CD8-positive, alpha-beta memory T cell (primary cell): Measurements from ENCODE around the gene CDH26. TPM values are rescaled to one million over a fixed set of nuclear protein-coding genes. Genes with fewer than 3 reads are reported as not detected.
A peak's percentile ranks its signal among the peaks of the same experiment; 100 is the strongest.

ENCODE experiments used
- CTCF ChIA-PET: fragments of 350-600 bp; sonication (Branson Sonifier 250); formaldehyde crosslinking; loops from one replicate; lab custom pipeline; 2021; ENCODE audit warnings: antibody characterized with exemption; lab: Charles Lee
- POLR2A ChIA-PET: fragments of 350-600 bp; sonication (Branson Sonifier 250); formaldehyde crosslinking; loops from one replicate; lab custom pipeline; 2021; ENCODE audit warnings: antibody characterized with exemption; lab: Charles Lee
- DNase-seq, 5 donors: peaks; one replicate each; pipeline versions ENCODE4 v3.0.0 to v3.0.0-alpha.2; 2020 to 2022; ENCODE audit warnings: mixed read lengths in 1 of 5
- H3K27ac ChIP-seq: one replicate; pipeline ENCODE4 v1.7.0; 2013; ENCODE audit warnings: low read depth, mild to moderate bottlenecking, low read length, moderate library complexity
- H3K27me3 ChIP-seq: 2 replicates; pipeline ENCODE4 v1.7.0; 2013; ENCODE audit warnings: low read length, mild to moderate bottlenecking; ENCODE audit not compliant: insufficient read depth, poor library complexity, severe bottlenecking
- H3K36me3 ChIP-seq: 2 replicates; pipeline ENCODE4 v1.7.0; 2013; ENCODE audit warnings: mild to moderate bottlenecking, low read length, moderate library complexity; ENCODE audit not compliant: insufficient read depth
- H3K4me1 ChIP-seq: 2 replicates; pipeline ENCODE4 v1.7.0; 2013; ENCODE audit warnings: mild to moderate bottlenecking, low read length, moderate library complexity; ENCODE audit not compliant: insufficient read depth
- H3K4me3 ChIP-seq: 2 replicates; pipeline ENCODE4 v1.7.0; 2013; ENCODE audit warnings: mild to moderate bottlenecking, low read length
- H3K9me3 ChIP-seq: 2 replicates; pipeline ENCODE4 v1.7.0; 2013; ENCODE audit warnings: mild to moderate bottlenecking, low read length
- H3K27ac Mint-ChIP-seq, 8 donors: one replicate each; pipeline ENCODE4 v1.8.0; 2020 to 2021; ENCODE audit warnings: mixed read lengths in 8 of 8, mild to moderate bottlenecking in 6 of 8, inconsistent platforms in 3 of 8, moderate library complexity in 3 of 8
- H3K27me3 Mint-ChIP-seq, 2 donors: one replicate each; pipeline ENCODE4 v1.8.0; 2020 to 2021; ENCODE audit warnings: mixed read lengths in 2 of 2, mild to moderate bottlenecking in 1 of 2, moderate library complexity in 1 of 2
- H3K36me3 Mint-ChIP-seq, 3 donors: one replicate each; pipeline ENCODE4 v1.8.0; 2020 to 2021; ENCODE audit warnings: mixed read lengths in 3 of 3, inconsistent platforms in 1 of 3, mild to moderate bottlenecking in 1 of 3
- H3K4me1 Mint-ChIP-seq, 3 donors: one replicate each; pipeline ENCODE4 v1.8.0; 2020 to 2021; ENCODE audit warnings: mixed read lengths in 3 of 3, inconsistent platforms in 1 of 3, mild to moderate bottlenecking in 1 of 3
- H3K4me3 Mint-ChIP-seq, 7 donors: one replicate each; pipeline ENCODE4 v1.8.0; 2020 to 2021; ENCODE audit warnings: mixed read lengths in 7 of 7, mild to moderate bottlenecking in 6 of 7, moderate library complexity in 4 of 7, inconsistent platforms in 2 of 7
- H3K9me3 Mint-ChIP-seq, 5 donors: one replicate each; pipeline ENCODE4 v1.8.0; 2020 to 2022; ENCODE audit warnings: mixed read lengths in 5 of 5, mild to moderate bottlenecking in 3 of 5, moderate library complexity in 2 of 5, inconsistent platforms in 1 of 5
- polyA plus RNA-seq: library from polyadenylated mRNA; unstranded; fragments of 300-500 nt; fragmentation: Illumina TruSeq; gene quantifications from one replicate; pipeline ENCODE4 v1.2.3, GENCODE V29; 2021
- total RNA-seq, 2 experiments: library from RNA; stranded (reverse); gene quantifications; one replicate each; pipeline ENCODE4 v1.2.3, GENCODE V29; 2021

CDH26 gene
- total and polyA plus RNA-seq, 3 experiments from 2014 or later: 0.63 to 0.91 TPM; not detected in 1

DNA sequence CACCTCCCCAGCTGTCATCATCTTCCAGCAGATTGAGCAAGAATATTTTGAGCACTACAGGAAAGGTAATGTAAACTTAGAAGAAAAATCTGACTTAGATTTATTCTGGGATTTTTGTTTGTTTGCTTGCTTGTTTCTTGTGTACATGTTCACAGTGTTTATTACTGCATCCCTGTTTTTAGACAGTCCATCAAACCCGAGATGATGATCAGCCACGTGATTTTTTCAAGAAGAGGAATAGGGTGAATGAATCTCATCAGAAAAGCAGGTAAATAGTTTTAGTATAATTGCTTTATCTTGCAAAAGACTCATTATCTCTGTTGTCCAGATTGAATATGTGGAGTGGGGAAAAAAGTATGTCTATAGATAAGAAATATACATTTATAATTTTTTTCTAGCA lies 16.0 kb upstream of the CDH26 start:
- H3K36me3 Mint-ChIP-seq: peaks cover 0 to 55% (median 13%) of the 10 kb centered on the region in 3 donors
- no peak for DNase-seq
- Histone ChIP-seq H3K4me1 (peaks cover 30% of the 10 kb centered on the region), H3K9me3 (no peaks in the 10 kb centered on the region), H3K4me3 (no peak overlapping the region), H3K36me3 (peaks cover 17% of the 10 kb centered on the region), H3K27me3 (no peaks in the 10 kb centered on the region), H3K27ac (no peak overlapping the region)
- peaks cover 46 to 66% (median 50%) of the 10 kb centered on the region in 3 donors for H3K4me1 Mint-ChIP-seq
- H3K27ac Mint-ChIP-seq: peak overlapping the region in 3 of 8 donors; percentile 19 to 99 (median 54)
- ChIA-PET POLR2A (no interaction called here), CTCF (no interaction called here)
- no peaks in the 10 kb centered on the region for H3K9me3 Mint-ChIP-seq
- peak overlapping the region in 5 of 7 donors; percentile 20 to 74 (median 39) for H3K4me3 Mint-ChIP-seq
- no peaks in the 10 kb centered on the region for H3K27me3 Mint-ChIP-seq

DNA sequence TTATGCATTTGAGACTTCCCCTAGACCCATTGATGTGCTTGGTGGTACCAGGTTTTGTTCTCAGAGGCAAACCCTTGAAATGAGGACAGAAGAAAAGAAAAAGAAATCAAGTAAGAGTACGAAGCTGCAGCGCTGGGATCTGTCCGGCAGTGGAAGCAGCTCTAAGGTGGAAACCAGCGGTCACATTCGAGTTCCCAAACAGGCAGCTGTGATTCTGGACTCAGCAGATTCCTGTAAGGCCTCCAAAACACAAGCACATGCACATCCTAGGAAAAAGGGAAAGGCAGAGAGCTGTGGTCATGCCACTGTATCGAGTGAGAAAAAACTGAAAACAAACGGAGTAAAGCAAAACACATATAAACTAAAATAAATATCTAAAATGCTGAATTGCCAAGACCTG lies 13.5 kb upstream of the CDH26 start:
- H3K9me3 Mint-ChIP-seq: no peaks in the 10 kb centered on the region
- Histone ChIP-seq H3K4me1 (peaks cover 21% of the 10 kb centered on the region), H3K4me3 (no peak overlapping the region), H3K27me3 (no peaks in the 10 kb centered on the region), H3K27ac (no peak overlapping the region), H3K36me3 (peaks cover 17% of the 10 kb centered on the region), H3K9me3 (no peaks in the 10 kb centered on the region)
- H3K27ac Mint-ChIP-seq: peak overlapping the region in 2 of 8 donors; percentile 50 to 59
- peaks cover 42 to 62% (median 43%) of the 10 kb centered on the region in 3 donors for H3K4me1 Mint-ChIP-seq
- H3K4me3 Mint-ChIP-seq: no peak overlapping the region
- ChIA-PET POLR2A (no interaction called here), CTCF (interaction anchor here (7.9 kb wide), 1 partner anchor 10 kb away, joined by 49 read pairs; the partner anchor contains the start of gene SYCP2)
- no peak for DNase-seq
- H3K27me3 Mint-ChIP-seq: no peaks in the 10 kb centered on the region
- H3K36me3 Mint-ChIP-seq: peaks cover 0 to 53% (median 13%) of the 10 kb centered on the region in 3 donors

DNA sequence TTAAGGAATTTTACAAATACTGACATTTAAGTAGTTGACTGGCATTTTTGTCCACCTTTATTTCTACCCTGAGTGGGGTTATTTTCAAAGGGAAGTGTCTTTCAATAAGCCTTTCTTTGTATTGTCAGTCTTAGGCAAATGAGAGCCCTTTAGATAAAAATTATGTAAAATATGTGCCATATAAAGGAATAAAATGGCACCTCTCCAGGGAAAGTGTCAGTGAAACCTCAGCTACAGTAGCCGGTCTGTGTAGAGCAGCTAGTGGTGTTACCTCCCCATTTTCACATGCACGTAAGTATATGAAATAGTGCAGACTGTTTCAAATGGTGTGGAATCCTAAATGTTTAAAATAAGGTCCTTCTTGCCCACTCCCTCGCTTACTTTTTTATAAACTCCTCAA lies 13.0 kb upstream of the CDH26 start:
- H3K4me3 ChIP-seq: no peak overlapping the region
- no peaks in the 10 kb centered on the region for H3K9me3 Mint-ChIP-seq
- no peaks in the 10 kb centered on the region for H3K9me3 ChIP-seq
- H3K36me3 Mint-ChIP-seq: peaks cover 0 to 50% (median 13%) of the 10 kb centered on the region in 3 donors
- peaks cover 21% of the 10 kb centered on the region for H3K4me1 ChIP-seq
- DNase-seq: no peak
- H3K27ac ChIP-seq: no peak overlapping the region
- H3K4me3 Mint-ChIP-seq: no peak overlapping the region
- CTCF ChIA-PET: interaction anchor here (7.9 kb wide), 1 partner anchor 10 kb away, joined by 49 read pairs; the partner anchor contains the start of gene SYCP2
- no peaks in the 10 kb centered on the region for H3K27me3 Mint-ChIP-seq
- POLR2A ChIA-PET: no interaction called here
- H3K4me1 Mint-ChIP-seq: peaks cover 41 to 59% (median 43%) of the 10 kb centered on the region in 3 donors
- H3K36me3 ChIP-seq: peaks cover 17% of the 10 kb centered on the region
- no peak overlapping the region for H3K27ac Mint-ChIP-seq
- no peaks in the 10 kb centered on the region for H3K27me3 ChIP-seq

GRCh38 chr20:59945731-59946130 lies 12.5 kb upstream of the CDH26 start:
- Histone ChIP-seq H3K36me3 (peaks cover 17% of the 10 kb centered on the region), H3K9me3 (no peaks in the 10 kb centered on the region), H3K27ac (no peak overlapping the region), H3K27me3 (no peaks in the 10 kb centered on the region), H3K4me3 (no peak overlapping the region), H3K4me1 (peaks cover 20% of the 10 kb centered on the region)
- peaks cover 37 to 55% (median 40%) of the 10 kb centered on the region in 3 donors for H3K4me1 Mint-ChIP-seq
- H3K4me3 Mint-ChIP-seq: no peak overlapping the region
- CTCF ChIA-PET: interaction anchor here (7.9 kb wide), 1 partner anchor 11 kb away, joined by 49 read pairs; the partner anchor contains the start of gene SYCP2
- peak overlapping the region in 3 of 8 donors; percentile 9 to 27 (median 17) for H3K27ac Mint-ChIP-seq
- H3K9me3 Mint-ChIP-seq: no peaks in the 10 kb centered on the region
- POLR2A ChIA-PET: no interaction called here
- no peaks in the 10 kb centered on the region for H3K27me3 Mint-ChIP-seq
- DNase-seq: no peak
- H3K36me3 Mint-ChIP-seq: peaks cover 0 to 46% (median 13%) of the 10 kb centered on the region in 3 donors

DNA sequence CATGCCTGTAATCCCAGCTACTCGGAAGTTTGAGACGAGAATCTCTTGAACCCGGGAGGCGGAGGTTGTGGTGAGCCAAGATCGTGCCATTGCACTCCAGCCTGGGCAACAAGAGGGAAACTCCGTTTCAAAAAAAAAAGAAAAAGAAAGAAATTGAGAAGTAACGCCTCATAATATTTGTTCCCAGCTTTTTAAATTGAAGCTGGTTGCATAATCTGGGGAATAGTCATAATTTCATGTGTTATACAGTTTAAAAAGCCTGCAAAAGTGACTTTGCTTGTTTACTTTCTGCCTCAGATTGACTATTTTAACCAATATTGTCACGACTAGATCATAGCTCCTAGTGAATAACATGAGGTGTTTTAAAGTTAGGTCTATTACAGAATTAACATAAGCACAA lies 10.8 kb upstream of the CDH26 start:
- Histone ChIP-seq H3K9me3 (no peaks in the 10 kb centered on the region), H3K27me3 (no peaks in the 10 kb centered on the region), H3K4me1 (peaks cover 8% of the 10 kb centered on the region), H3K4me3 (no peak overlapping the region), H3K27ac (no peak overlapping the region), H3K36me3 (peaks cover 17% of the 10 kb centered on the region)
- no peaks in the 10 kb centered on the region for H3K27me3 Mint-ChIP-seq
- H3K36me3 Mint-ChIP-seq: peaks cover 0 to 37% (median 10%) of the 10 kb centered on the region in 3 donors
- H3K4me1 Mint-ChIP-seq: peaks cover 21 to 39% (median 24%) of the 10 kb centered on the region in 3 donors
- no peaks in the 10 kb centered on the region for H3K9me3 Mint-ChIP-seq
- H3K4me3 Mint-ChIP-seq: no peak overlapping the region
- POLR2A ChIA-PET: no interaction called here
- peak overlapping the region in 1 of 8 donors; percentile 54 for H3K27ac Mint-ChIP-seq
- CTCF ChIA-PET: interaction anchor here (3.4 to 7.9 kb wide), 2 partner anchors 12 to 110 kb away, joined by 12 to 49 read pairs; partner anchors contain the start of gene SYCP2
- no peak for DNase-seq

DNA sequence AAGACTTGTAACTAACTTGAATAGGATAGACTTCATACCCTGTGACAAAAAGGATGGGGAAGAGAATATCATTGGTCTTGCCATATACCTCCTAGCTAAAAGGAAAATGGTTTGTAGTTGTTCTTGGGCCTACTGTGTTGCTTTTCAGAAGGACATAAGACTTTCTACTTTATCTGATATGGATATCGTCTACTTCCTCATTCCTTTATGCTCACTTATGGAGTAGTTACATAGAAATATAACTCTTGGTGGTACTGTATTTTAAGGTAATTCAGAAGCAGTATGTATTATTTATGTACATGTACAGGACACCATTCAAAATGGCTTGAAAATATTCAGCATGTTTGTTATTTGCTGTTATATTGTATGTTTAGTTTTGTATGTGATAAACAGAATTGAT lies 10.0 kb upstream of the CDH26 start:
- no peak overlapping the region for H3K27ac ChIP-seq
- peaks cover 8% of the 10 kb centered on the region for H3K4me1 ChIP-seq
- peaks cover 11% of the 10 kb centered on the region for H3K36me3 ChIP-seq
- DNase-seq: no peak
- H3K9me3 ChIP-seq: no peaks in the 10 kb centered on the region
- no peak overlapping the region for H3K4me3 ChIP-seq
- Mint-ChIP-seq H3K27me3 (no peaks in the 10 kb centered on the region), H3K4me1 (peaks cover 21 to 38% (median 23%) of the 10 kb centered on the region in 3 donors), H3K9me3 (no peaks in the 10 kb centered on the region), H3K36me3 (peaks cover 0 to 30% (median 7%) of the 10 kb centered on the region in 3 donors), H3K27ac (peak overlapping the region in 6 of 8 donors; percentile 88 to 95 (median 94)), H3K4me3 (peak overlapping the region in 2 of 7 donors; percentile 60 to 64)
- ChIA-PET POLR2A (interaction anchor here (0.6 to 1.2 kb wide), 3 partner anchors 8 to 14 kb away, joined by 3 read pairs; partner anchors contain the start of genes FAM217B and PPP1R3D), CTCF (interaction anchor here (1.1 to 7.9 kb wide), 5 partner anchors 8 to 315 kb away, joined by 3 to 49 read pairs (median 12); partner anchors contain the start of genes FAM217B, PPP1R3D and SYCP2)
- no peaks in the 10 kb centered on the region for H3K27me3 ChIP-seq

GRCh38 chr20:59948828-59949720 lies 9.1 kb upstream of the CDH26 start:
- peaks cover 21 to 37% (median 23%) of the 10 kb centered on the region in 3 donors for H3K4me1 Mint-ChIP-seq
- Histone ChIP-seq H3K27me3 (no peaks in the 10 kb centered on the region), H3K9me3 (no peaks in the 10 kb centered on the region), H3K4me3 (peak overlapping the region; percentile 18), H3K36me3 (peaks cover 3% of the 10 kb centered on the region), H3K27ac (no peak overlapping the region), H3K4me1 (peaks cover 8% of the 10 kb centered on the region)
- H3K9me3 Mint-ChIP-seq: no peaks in the 10 kb centered on the region
- DNase-seq: peak in 2 of 5 donors; percentile 59 to 65
- peaks cover 0 to 23% (median 7%) of the 10 kb centered on the region in 3 donors for H3K36me3 Mint-ChIP-seq
- H3K27ac Mint-ChIP-seq: peak overlapping the region; percentile 82 to 95 (median 94)
- no peaks in the 10 kb centered on the region for H3K27me3 Mint-ChIP-seq
- POLR2A ChIA-PET: interaction anchor here (0.6 to 1.2 kb wide), 3 partner anchors 9 to 15 kb away, joined by 3 read pairs; partner anchors contain the start of genes FAM217B and PPP1R3D
- CTCF ChIA-PET: interaction anchor here (0.7 to 7.9 kb wide), 9 partner anchors 9 to 1280 kb away, joined by 3 to 49 read pairs (median 7); partner anchors contain the start of genes FAM217B, PPP1R3D and SYCP2
- H3K4me3 Mint-ChIP-seq: peak overlapping the region; percentile 60 to 88 (median 65)
